Esophagus muscularis mucosa (tissue), 4 donors: Measurements from ENCODE around the gene OSBP2. TPM values are rescaled to one million over a fixed set of nuclear protein-coding genes. Genes with fewer than 3 reads are reported as not detected.

Experiments used
- DNase-seq: peaks from one replicate; pipeline ENCODE4 v3.0.0-alpha.2; 2017; ENCODE audit errors: extremely low spot score
- H3K27ac ChIP-seq, 4 donors: fragments of 200-600 bp; sonication (generic); replicated peaks in 1 of 4; 1 replicate in 3 of 4; 2 replicates in 1 of 4; pipeline ENCODE4 v1.5.1; 2016 to 2019; ENCODE audit warnings: mild to moderate bottlenecking in 1 of 4
- H3K27me3 ChIP-seq, 4 donors: fragments of 200-600 bp; sonication (generic); one replicate each; pipeline versions ENCODE4 v1.5.1 to v1.6.0; 2016 to 2019
- H3K36me3 ChIP-seq, 4 donors: fragments of 200-600 bp; sonication (generic); one replicate each; pipeline ENCODE4 v1.5.1; 2016 to 2019
- H3K4me1 ChIP-seq, 4 donors: fragments of 200-600 bp; sonication (generic); one replicate each; pipeline ENCODE4 v1.5.1; 2016 to 2019
- H3K4me3 ChIP-seq, 4 donors: fragments of 200-600 bp; sonication (generic); 1 replicate in 2 of 4; 2 replicates in 2 of 4; pipeline ENCODE4 v1.5.1; 2016 to 2019; ENCODE audit warnings: mild to moderate bottlenecking in 4 of 4, moderate library complexity in 1 of 4
- H3K9me3 ChIP-seq, 4 donors: fragments of 200-600 bp; sonication (generic); 1 replicate in 3 of 4; 2 replicates in 1 of 4; pipeline ENCODE4 v1.5.1; 2016 to 2019
- EP300 ChIP-seq: sonication (generic); formaldehyde crosslinking; IDR thresholded peaks from one replicate; pipeline ENCODE4 v1.6.1; 2017; ENCODE audit warnings: antibody characterized with exemption
- POLR2A ChIP-seq: fragments of 450-650 bp; IDR thresholded peaks from one replicate; pipeline ENCODE4 v1.6.1; 2017; ENCODE audit warnings: antibody characterized with exemption, moderate library complexity, mild to moderate bottlenecking, low read depth
- POLR2AphosphoS5 ChIP-seq, 2 donors: sonication (generic); formaldehyde crosslinking; IDR thresholded peaks; one replicate each; pipeline ENCODE4 v1.6.1; 2017; ENCODE audit warnings: antibody characterized with exemption in 2 of 2
- WGBS: methylation state at CpG from one replicate; pipeline ENCODE4 v1.1.5; 2018; 5-methylcytosine and 5-hydroxymethylcytosine counted together
- intact Hi-C: fragments of 100-400 bp; cut with DNase I; formaldehyde crosslinking; loops from one replicate; pipeline ENCODE4 v1.15.1; 2023
- total RNA-seq, 4 donors: library from RNA; depleted of rRNA; stranded (reverse); fragments of >200 nt; gene quantifications; one replicate each; pipeline versions ENCODE4 v1.1.0 to v1.2.1, GENCODE V29; 2016
- TF ChIP-seq, protein P1 (sequence below), 3 experiments: fragments of 200-600 bp in 2 of 3; fragments of 450-650 bp in 1 of 3; sonication (generic) in 2 of 3; IDR thresholded peaks; one replicate each; pipeline ENCODE4 v1.5.1; 2017 to 2019; ENCODE audit warnings: antibody characterized with exemption in 3 of 3, mild to moderate bottlenecking in 2 of 3, moderate library complexity in 1 of 3

The OSBP2 gene
- total RNA-seq, 4 donors from 2014 or later, result 0.42 to 4.6 (median 2.9) TPM

DNA sequence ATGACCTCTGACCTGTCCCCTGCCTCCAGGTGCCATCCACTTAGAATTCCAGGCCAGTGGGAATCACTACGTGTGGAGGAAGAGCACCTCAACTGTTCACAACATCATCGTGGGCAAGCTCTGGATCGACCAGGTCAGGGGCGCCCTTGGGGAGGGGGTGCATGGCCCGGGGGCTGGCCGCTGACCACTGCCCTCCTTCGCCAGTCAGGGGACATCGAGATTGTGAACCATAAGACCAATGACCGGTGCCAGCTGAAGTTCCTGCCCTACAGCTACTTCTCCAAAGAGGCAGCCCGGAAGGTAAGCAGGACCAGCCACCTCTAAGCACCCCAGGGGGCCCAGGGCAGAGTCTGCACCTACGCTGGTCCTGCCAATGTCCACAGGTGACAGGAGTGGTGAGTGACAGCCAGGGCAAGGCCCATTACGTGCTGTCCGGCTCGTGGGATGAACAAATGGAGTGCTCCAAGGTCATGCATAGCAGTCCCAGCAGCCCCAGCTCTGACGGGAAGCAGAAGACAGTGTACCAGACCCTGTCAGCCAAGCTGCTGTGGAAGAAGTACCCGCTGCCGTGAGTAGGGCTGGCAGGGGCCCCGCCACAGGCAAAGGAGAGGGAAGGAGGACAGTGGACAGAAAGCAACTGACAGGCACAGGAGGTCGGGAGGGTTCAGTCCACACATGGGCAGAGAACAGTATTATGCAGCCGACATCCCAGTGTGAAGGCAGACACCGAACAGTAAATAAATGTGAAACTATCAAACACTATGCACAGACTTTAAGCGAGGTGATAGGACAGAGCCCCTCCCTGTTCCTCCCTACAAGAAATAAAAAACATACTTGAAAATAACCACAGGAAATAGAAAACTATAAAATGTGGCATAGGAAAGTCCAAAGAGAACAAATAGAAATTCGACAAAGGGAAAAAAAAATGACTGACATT lies 199.0 kb downstream of the OSBP2 start:
- Histone ChIP-seq H3K27me3 (no peaks in the 10 kb centered on the region), H3K27ac (no peak overlapping the region), H3K4me3 (no peak overlapping the region), H3K4me1 (no peaks in the 10 kb centered on the region), H3K36me3 (peaks cover 0 to 52% (median 26%) of the 10 kb centered on the region in 4 donors), H3K9me3 (peaks cover 0 to 4% (median 2%) of the 10 kb centered on the region in 4 donors)
- intact Hi-C loops, result no loop called here
- 85% methylated on average over 15 of the region's 23 CpGs for WGBS
- TF ChIP-seq POLR2A, result no peak
- TF ChIP-seq POLR2AphosphoS5 (IDR thresholded peaks at IDR 0.05), result no peak
- no peak for TF ChIP-seq EP300
- TF ChIP-seq, protein P1, sequence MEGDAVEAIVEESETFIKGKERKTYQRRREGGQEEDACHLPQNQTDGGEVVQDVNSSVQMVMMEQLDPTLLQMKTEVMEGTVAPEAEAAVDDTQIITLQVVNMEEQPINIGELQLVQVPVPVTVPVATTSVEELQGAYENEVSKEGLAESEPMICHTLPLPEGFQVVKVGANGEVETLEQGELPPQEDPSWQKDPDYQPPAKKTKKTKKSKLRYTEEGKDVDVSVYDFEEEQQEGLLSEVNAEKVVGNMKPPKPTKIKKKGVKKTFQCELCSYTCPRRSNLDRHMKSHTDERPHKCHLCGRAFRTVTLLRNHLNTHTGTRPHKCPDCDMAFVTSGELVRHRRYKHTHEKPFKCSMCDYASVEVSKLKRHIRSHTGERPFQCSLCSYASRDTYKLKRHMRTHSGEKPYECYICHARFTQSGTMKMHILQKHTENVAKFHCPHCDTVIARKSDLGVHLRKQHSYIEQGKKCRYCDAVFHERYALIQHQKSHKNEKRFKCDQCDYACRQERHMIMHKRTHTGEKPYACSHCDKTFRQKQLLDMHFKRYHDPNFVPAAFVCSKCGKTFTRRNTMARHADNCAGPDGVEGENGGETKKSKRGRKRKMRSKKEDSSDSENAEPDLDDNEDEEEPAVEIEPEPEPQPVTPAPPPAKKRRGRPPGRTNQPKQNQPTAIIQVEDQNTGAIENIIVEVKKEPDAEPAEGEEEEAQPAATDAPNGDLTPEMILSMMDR (IDR thresholded peaks at IDR 0.05), result no peak
- DNase-seq, result no peak

- Histone ChIP-seq H3K4me3 (no peak overlapping the region), H3K36me3 (peaks cover 0 to 49% (median 20%) of the 10 kb centered on the region in 4 donors), H3K4me1 (no peaks in the 10 kb centered on the region), H3K27ac (no peak overlapping the region), H3K27me3 (no peaks in the 10 kb centered on the region), H3K9me3 (peaks cover 0 to 10% (median 7%) of the 10 kb centered on the region in 4 donors)
- intact Hi-C loops, result no loop called here
- TF ChIP-seq, protein P1 (IDR thresholded peaks at IDR 0.05), result no peak
- no peak for TF ChIP-seq POLR2AphosphoS5 (IDR thresholded peaks at IDR 0.05)
- TF ChIP-seq EP300, result no peak
- TF ChIP-seq POLR2A, result no peak
- 84% methylated on average over 3 of the region's 3 CpGs for WGBS
- no peak for DNase-seq
Measured at GRCh38 chr22:30894371-30894740, 199.7 kb downstream of the OSBP2 start.

DNA sequence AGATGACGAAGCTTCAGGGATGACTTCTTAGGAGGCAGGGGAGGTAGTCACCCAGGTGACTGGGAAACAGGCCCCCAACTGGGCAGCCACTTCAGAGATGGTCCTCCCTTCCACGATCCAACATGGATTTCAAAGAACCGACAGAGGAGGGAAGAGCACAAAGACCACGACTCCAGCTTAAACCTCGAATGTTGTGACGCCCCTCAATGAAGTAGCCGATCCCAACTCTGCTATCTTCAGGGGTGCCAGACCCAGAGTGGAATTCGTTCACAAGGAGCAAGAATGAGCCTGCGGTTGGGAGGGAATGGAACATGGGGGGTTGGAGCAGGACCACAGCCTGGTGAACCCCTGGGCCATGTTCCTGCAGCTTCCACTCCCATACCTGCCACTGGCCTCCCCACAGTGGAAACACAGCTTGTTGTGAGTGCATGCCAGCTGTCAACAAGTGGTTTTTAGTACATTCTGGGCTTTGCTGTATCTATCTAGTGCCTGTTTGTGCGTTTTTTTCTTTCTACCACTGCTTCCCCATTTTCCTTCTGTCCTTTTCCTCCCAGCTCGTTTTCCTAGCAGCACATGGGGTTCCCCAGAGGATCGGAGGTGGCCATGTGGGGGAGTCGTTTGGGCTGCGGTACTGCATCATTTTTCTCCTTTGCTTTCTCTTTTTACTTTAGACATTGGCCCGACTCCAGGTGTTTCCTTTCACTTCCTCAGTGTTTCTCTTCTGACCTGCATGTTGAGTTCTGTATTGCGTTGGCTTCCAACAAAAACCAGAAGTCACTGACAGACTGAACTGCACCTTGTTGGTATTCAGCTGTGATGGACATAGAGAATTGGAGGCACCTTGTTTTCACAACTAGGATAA lies 208.1 kb downstream of the OSBP2 start:
- peaks cover 0 to 18% (median 14%) of the 10 kb centered on the region in 4 donors for H3K9me3 ChIP-seq
- intact Hi-C loops, result no loop called here
- peaks cover 0 to 26% (median 10%) of the 10 kb centered on the region in 4 donors for H3K36me3 ChIP-seq
- 73% methylated on average over 16 of the region's 16 CpGs for WGBS
- no peak overlapping the region for H3K4me3 ChIP-seq
- TF ChIP-seq POLR2A (no peak), EP300 (no peak), POLR2AphosphoS5 (IDR thresholded peaks at IDR 0.05) (no peak)
- TF ChIP-seq, protein P1 (IDR thresholded peaks at IDR 0.05), result no peak
- DNase-seq, result no peak
- H3K27ac ChIP-seq, result no peak overlapping the region
- no peaks in the 10 kb centered on the region for H3K27me3 ChIP-seq
- no peaks in the 10 kb centered on the region for H3K4me1 ChIP-seq

DNA sequence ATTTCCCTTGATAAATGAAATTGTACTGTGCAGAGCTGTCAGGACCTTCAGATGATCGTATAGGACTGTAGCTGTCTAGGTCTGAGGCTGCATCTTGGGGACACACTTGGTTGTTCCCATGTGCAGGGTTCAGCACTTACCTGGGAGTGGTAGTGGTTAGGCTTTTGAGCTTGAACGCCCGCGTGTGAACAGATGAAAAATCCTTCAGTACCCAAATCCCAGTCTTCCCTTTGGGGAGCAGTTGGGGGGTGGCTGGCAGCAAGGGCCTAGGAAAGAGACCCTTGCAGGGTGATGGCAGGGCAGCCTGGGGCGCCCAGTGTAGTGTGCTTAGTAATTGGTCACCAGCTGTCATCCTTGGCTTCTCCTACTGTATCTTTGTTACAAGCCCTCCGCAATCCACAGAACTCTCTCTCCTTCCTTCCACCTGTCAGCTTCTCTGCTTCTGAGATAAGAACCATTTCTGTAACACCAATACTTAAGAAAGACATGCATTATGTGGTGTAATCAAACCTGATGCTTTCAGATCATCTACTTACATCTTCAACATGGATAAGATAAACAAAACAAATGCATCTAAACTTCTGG lies 209.3 kb downstream of the OSBP2 start:
- over 99% methylated on average over 6 of the region's 6 CpGs for WGBS

More for the DNA sequence above, 209.3 kb downstream of the OSBP2 start:
- DNase-seq, result peak; percentile 66
- peaks cover 0 to 13% (median 10%) of the 10 kb centered on the region in 4 donors for H3K9me3 ChIP-seq
- H3K36me3 ChIP-seq, result peaks cover 0 to 29% (median 11%) of the 10 kb centered on the region in 4 donors
- no peaks in the 10 kb centered on the region for H3K4me1 ChIP-seq
- no peak overlapping the region for H3K4me3 ChIP-seq
- H3K27ac ChIP-seq, result no peak overlapping the region
- intact Hi-C loops, result no loop called here
- no peaks in the 10 kb centered on the region for H3K27me3 ChIP-seq
- TF ChIP-seq EP300 (no peak), POLR2A (no peak)
- TF ChIP-seq, protein P1 (IDR thresholded peaks at IDR 0.05), result no peak
